ENCODE data around the gene ULK1. TPM values are rescaled to one million over a fixed set of nuclear protein-coding genes. Genes with fewer than 3 reads are reported as not detected.

The ULK1 gene
- polyA plus RNA-seq (ENCODE audit: insufficient read length in 12 of 12) = 10 to 100 TPM in 11 of 12 donors, not detected in 1; 14.5 to 42.0 (median 20.5) TPM
- long read RNA-seq, donor 1, partial matches to known transcripts = 0 of 1 reads
- long read RNA-seq, donor 1, other reads (novel, unspliced or antisense) = 0 of 1 reads
- long read RNA-seq, donor 2, full-length matches to known transcripts = 2 of 2 reads
- long read RNA-seq, donor 2, partial matches to known transcripts = 0 of 2 reads
- long read RNA-seq, donor 2, other reads (novel, unspliced or antisense) = 0 of 2 reads
- long read RNA-seq, donor 3 = 0 reads
- long read RNA-seq, donor 4 = 0 reads
- long read RNA-seq, donor 5, full-length matches to known transcripts = 2 of 7 reads
- long read RNA-seq, donor 5, partial matches to known transcripts = 5 of 7 reads
- long read RNA-seq, donor 5, other reads (novel, unspliced or antisense) = 0 of 7 reads
- long read RNA-seq, donor 6, partial matches to known transcripts = 14 of 15 reads
- long read RNA-seq, donor 6, other reads (novel, unspliced or antisense) = 0 of 15 reads
- long read RNA-seq, donor 7, partial matches to known transcripts = 8 of 8 reads
- long read RNA-seq, donor 7, other reads (novel, unspliced or antisense) = 0 of 8 reads
- long read RNA-seq, donor 8, partial matches to known transcripts = 0 of 2 reads
- long read RNA-seq, donor 8, other reads (novel, unspliced or antisense) = 0 of 2 reads
- long read RNA-seq, donor 9, full-length matches to known transcripts = 1 of 1 reads
- long read RNA-seq, donor 9, partial matches to known transcripts = 0 of 1 reads
- long read RNA-seq, donor 9, other reads (novel, unspliced or antisense) = 0 of 1 reads
- long read RNA-seq, donor 10, full-length matches to known transcripts = 1 of 16 reads
- long read RNA-seq, donor 10, partial matches to known transcripts = 15 of 16 reads
- long read RNA-seq, donor 10, other reads (novel, unspliced or antisense) = 0 of 16 reads
- long read RNA-seq, donor 11, full-length matches to known transcripts = 3 of 3 reads
- long read RNA-seq, donor 11, partial matches to known transcripts = 0 of 3 reads
- long read RNA-seq, donor 11, other reads (novel, unspliced or antisense) = 0 of 3 reads

GRCh38 chr12:131894313-131894860, at the start of gene ULK1:
ULK1 (plus strand) TSS chr12:131894622; CDS start chr12:131895002, 380 bp downstream.
- peak; percentile 93 for DNase-seq

- no peak for DNase-seq
Measured at GRCh38 chr12:131844656-131845055, 49.8 kb upstream of the ULK1 start.

- no peak for DNase-seq
Measured at GRCh38 chr12:131845121-131845520, 49.3 kb upstream of the ULK1 start.

GRCh38 chr12:131847456-131847855, 47.0 kb upstream of the ULK1 start:
- no peak for DNase-seq

- no peak for DNase-seq
Measured at GRCh38 chr12:131848753-131849152, 45.7 kb upstream of the ULK1 start.

- no peak for DNase-seq
Measured at GRCh38 chr12:131849700-131850553, 44.5 kb upstream of the ULK1 start.

GRCh38 chr12:131850856-131851559, 43.4 kb upstream of the ULK1 start:
- no peak for DNase-seq

- DNase-seq = no peak
Measured at GRCh38 chr12:131851741-131852550, 42.5 kb upstream of the ULK1 start.

- no peak for DNase-seq
Measured at GRCh38 chr12:131852551-131853299, 41.7 kb upstream of the ULK1 start.

GRCh38 chr12:131853832-131854797, 40.3 kb upstream of the ULK1 start:
- no peak for DNase-seq

GRCh38 chr12:131854861-131855476, 39.5 kb upstream of the ULK1 start:
- DNase-seq = no peak

- no peak for DNase-seq
Measured at GRCh38 chr12:131855521-131856142, 38.8 kb upstream of the ULK1 start.

GRCh38 chr12:131856366-131857097, 37.9 kb upstream of the ULK1 start:
- no peak for DNase-seq

- DNase-seq = no peak
Measured at GRCh38 chr12:131857908-131858850, 36.2 kb upstream of the ULK1 start.

All from muscle of arm (tissue), 14 donors.